ENCODE results near the gene EIF5A.

- no peak for TF ChIP-seq CTCF (IDR thresholded peaks at IDR 0.05; ENCODE audit: low read depth, low read length, missing input control)
- no peak for TF ChIP-seq JUND (IDR thresholded peaks at IDR 0.05)
Measured at GRCh38 chr17:7329997-7330637, 22.7 kb downstream of the EIF5A start.
